ENCODE data around the gene TRIM46. TPM values are rescaled to one million over a fixed set of nuclear protein-coding genes. Genes with fewer than 3 reads are reported as not detected.
"Not testable (repeated sequence)": the region's sequence is repeated elsewhere in the genome, so short reads cannot be mapped to it uniquely, and the experiment has no call there.

TRIM46 gene
- total and polyA plus RNA-seq, 9 of the 15 experiments (the other 6 are each of a cell fraction or from before 2014, with no cell fraction given), result 0.05 to 0.60 (median 0.16) TPM; not detected in 3

DNA sequence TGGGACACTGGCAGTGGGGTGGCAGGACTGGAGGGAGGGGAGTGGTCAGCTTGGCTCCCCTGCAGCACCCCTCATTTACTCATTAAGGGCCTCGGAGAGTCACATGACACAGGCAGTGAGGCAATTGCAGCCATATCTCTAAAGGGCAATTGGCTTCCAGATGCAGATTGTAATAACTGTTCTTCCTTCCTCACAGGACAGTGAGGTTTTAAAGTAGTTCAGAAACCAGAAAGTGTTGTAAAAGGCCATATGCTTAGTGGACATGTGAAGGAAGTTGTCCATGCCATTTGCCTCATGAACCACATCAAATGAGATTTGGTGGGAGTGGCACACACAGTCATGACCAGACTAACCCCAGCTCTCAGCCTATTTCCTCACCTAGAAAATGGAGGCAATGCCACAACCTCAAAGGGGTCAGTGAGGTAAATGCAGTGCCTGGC is 46.0 kb downstream of the TRIM46 start (continued):
- TF ChIP-seq, protein P1, sequence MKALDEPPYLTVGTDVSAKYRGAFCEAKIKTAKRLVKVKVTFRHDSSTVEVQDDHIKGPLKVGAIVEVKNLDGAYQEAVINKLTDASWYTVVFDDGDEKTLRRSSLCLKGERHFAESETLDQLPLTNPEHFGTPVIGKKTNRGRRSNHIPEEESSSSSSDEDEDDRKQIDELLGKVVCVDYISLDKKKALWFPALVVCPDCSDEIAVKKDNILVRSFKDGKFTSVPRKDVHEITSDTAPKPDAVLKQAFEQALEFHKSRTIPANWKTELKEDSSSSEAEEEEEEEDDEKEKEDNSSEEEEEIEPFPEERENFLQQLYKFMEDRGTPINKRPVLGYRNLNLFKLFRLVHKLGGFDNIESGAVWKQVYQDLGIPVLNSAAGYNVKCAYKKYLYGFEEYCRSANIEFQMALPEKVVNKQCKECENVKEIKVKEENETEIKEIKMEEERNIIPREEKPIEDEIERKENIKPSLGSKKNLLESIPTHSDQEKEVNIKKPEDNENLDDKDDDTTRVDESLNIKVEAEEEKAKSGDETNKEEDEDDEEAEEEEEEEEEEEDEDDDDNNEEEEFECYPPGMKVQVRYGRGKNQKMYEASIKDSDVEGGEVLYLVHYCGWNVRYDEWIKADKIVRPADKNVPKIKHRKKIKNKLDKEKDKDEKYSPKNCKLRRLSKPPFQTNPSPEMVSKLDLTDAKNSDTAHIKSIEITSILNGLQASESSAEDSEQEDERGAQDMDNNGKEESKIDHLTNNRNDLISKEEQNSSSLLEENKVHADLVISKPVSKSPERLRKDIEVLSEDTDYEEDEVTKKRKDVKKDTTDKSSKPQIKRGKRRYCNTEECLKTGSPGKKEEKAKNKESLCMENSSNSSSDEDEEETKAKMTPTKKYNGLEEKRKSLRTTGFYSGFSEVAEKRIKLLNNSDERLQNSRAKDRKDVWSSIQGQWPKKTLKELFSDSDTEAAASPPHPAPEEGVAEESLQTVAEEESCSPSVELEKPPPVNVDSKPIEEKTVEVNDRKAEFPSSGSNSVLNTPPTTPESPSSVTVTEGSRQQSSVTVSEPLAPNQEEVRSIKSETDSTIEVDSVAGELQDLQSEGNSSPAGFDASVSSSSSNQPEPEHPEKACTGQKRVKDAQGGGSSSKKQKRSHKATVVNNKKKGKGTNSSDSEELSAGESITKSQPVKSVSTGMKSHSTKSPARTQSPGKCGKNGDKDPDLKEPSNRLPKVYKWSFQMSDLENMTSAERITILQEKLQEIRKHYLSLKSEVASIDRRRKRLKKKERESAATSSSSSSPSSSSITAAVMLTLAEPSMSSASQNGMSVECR (CRISPR knock-in tag; IDR thresholded peaks at IDR 0.05), result 0 out of 2 replicates have a peak, but pooled peaks have one; percentile 31
- TF ChIP-seq ESRRA (IDR thresholded peaks at IDR 0.05; ENCODE audit: borderline replicate concordance, low read depth), result no peak
- 0 out of 2 replicates have a peak, but pooled peaks have one; percentile 41 for TF ChIP-seq ELF2 (CRISPR knock-in tag; IDR thresholded peaks at IDR 0.05)
- TF ChIP-seq RAD51 (IDR thresholded peaks at IDR 0.05; ENCODE audit: borderline replicate concordance, low read depth), result peak; percentile 96
- TF ChIP-seq TCF3 (CRISPR knock-in tag; IDR thresholded peaks at IDR 0.05), result peak; percentile 12; the same call in 1 of the 2 replicates
- TF ChIP-seq FOXK2 (conservative IDR thresholded peaks at IDR 0.05 in 1 of 2, IDR thresholded peaks at IDR 0.05 in 1 of 2; ENCODE audit: low read depth in 2 of 2), result peak in 1 of 2 experiments; percentile 13; a peak in 1 of 4 replicates
- no peak for TF ChIP-seq HDAC3 (IDR thresholded peaks at IDR 0.05; ENCODE audit: borderline replicate concordance, partially characterized antibody)
- TF ChIP-seq ZBTB17 (CRISPR knock-in tag; IDR thresholded peaks at IDR 0.05), result 0 out of 2 replicates have a peak, but pooled peaks have one; percentile 26
- peak; percentile 46; the same call in 1 of the 2 replicates for TF ChIP-seq SP1 (CRISPR knock-in tag; IDR thresholded peaks at IDR 0.05)
- 0 out of 2 replicates have a peak, but pooled peaks have one; percentile 14 for TF ChIP-seq GABPB1 (CRISPR knock-in tag; IDR thresholded peaks at IDR 0.05)

DNA sequence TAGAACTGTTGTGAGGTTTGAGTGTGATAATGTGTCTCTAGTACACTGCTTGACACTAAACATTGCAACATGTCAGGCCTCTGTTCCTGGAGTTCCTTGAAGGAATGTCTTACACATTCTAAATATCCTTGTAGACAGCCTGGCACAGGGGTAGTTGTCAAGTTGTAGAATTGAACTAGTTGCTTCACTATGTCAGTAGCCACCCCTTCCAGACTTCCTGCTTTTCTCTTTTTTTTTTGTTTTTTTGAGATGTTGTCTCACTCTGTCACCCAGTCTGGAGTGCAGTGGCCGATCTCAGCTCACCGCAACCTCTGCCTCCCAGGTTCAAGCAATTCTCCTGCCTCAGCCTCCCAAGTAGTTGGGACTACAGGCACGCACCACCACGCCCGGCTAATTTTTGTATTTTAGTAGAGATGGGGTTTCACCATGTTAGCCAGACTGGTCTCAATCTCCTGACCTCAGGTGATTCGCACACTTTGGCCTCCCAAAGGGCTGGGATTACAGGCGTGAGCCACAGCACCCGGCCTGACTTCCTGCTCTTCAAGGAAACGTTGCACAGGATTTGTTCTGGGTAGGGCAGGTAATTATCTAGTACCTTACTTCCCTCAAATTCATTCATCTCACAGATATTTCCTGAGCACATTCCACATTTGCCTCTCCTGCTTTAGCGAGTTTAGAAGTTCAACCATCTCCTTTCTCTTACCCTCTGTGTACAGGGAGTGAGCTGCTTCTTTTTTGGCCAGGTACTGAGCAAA is 46.7 kb downstream of the TRIM46 start:
- Histone ChIP-seq H3K4me1 (replicated peaks in 1 of 2; ENCODE audit: control insufficient read depth in 2 of 2, insufficient read depth in 2 of 2, low read length in 2 of 2) (peaks cover 16 to 34% of the 10 kb centered on the region in 2 experiments), H2AFZ (ENCODE audit: low read depth, low read length) (peak overlapping the region; percentile 95), H3K27ac (ENCODE audit: extremely low read depth, low read depth, low read length) (peak overlapping the region; percentile 44; the same call in 1 of the 3 replicates)
- ATAC-seq; CTCF ChIA-PET (ENCODE audit: low intra/inter-chr PET ratio); H3K79me2 ChIP-seq (ENCODE audit: control insufficient read depth, insufficient read depth, low read length); H3K4me3 ChIP-seq; BruUV-seq (replicated peaks); DNase-seq (ENCODE audit: extremely low read depth in 1 of 4, low spot score in 3 of 4); H3K27me3 ChIP-seq (ENCODE audit: control insufficient read depth in 2 of 2, insufficient read depth in 2 of 2, low read length in 2 of 2); H3K9me3 ChIP-seq (replicated peaks; ENCODE audit: control insufficient read depth, insufficient read depth, low read depth, low read length); intact Hi-C loops (cut with micrococcal nuclease); H4K20me1 ChIP-seq (replicated peaks; ENCODE audit: control insufficient read depth, insufficient read depth, low read length); FAIRE-seq; H3K4me2 ChIP-seq (ENCODE audit: insufficient read depth, low read length); H3K36me3 ChIP-seq (ENCODE audit: control insufficient read depth, insufficient read depth, low read length); H3K9me1 ChIP-seq (ENCODE audit: control insufficient read depth, insufficient read depth, low read length); in situ Hi-C loops (cut with MboI); H3K9ac ChIP-seq (ENCODE audit: insufficient read depth in 1 of 2, low read depth in 2 of 2, low read length in 2 of 2): not testable (repeated sequence)
- POLR2A ChIA-PET, result interaction anchor here (0.6 to 1.8 kb wide), 2 partner anchors 13 to 250 kb away, joined by 3 to 5 read pairs; no protein-coding TSS in a partner anchor
- 78% methylated on average over 10 of the region's 10 CpGs for WGBS (ENCODE audit: insufficient coverage, low coverage, missing lambda C conversion rate)
